Stimulated activated CD4-positive, alpha-beta T cell treated with anti-CD3 and anti-CD28 coated beads, Interleukin-1b, Interleukin-23, amount 100 ng/mL, for 4 hours (primary cell): ENCODE measurements around the gene ZSCAN16.

ENCODE experiments used
- DNase-seq, 2 donors: peaks; one replicate each; pipeline ENCODE4 v3.0.0-alpha.2; 2020; ENCODE audit warnings: low read depth in 2 of 2

Gene ZSCAN16

DNA sequence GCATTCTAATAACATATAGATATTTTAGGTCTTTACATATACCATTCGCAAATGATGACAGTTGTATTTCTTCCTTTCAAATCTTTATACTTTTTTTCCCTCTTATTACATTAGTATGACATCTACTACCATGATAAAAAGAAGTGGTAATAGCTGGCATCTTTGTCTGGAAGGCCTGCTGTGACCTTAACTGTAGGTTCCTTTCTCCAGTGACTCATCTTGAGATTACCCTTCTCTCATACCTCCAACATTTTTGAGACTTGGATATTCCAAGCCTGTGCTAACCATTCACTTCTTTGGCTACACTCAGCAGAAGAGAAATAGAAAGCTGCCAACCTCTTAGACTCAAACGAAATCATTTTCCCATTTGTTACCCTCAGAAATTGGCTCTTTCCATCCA lies 47.6 kb downstream of the ZSCAN16 start:
- no peak for DNase-seq

DNA sequence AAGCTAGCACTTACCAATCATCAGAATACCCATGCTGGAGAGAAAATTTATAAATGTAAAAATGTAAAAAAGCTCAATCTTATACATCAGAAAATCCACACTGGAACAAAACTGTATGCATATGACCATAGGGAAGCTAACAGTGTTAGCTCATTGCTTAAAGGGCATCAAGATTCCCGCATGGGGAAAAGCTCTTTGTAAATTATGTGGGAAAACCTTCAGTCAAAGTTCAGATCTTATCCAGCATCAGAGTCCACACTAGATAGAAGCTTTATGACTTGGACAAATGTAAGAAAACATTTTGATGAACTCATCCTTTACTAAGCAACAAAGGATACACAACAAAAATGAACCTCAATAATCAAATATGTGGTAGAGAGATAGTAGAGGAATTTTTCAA lies 52.0 kb downstream of the ZSCAN16 start:
- DNase-seq, result no peak
